Body of pancreas (tissue), 4 donors: Measurements from ENCODE around the gene DHX30.

ENCODE experiments used
- CTCF ChIP-seq, 7 experiments: fragments of 450-650 bp in 4 of 7; fragments of 200-600 bp in 3 of 7; sonication (generic) in 3 of 7; IDR thresholded peaks; one replicate each; pipeline ENCODE4 v1.5.1; 2016 to 2019; ENCODE audit warnings: antibody characterized with exemption in 7 of 7
- POLR2A ChIP-seq, 3 donors: fragments of 450-650 bp; IDR thresholded peaks; one replicate each; pipeline ENCODE4 v1.6.1; 2016; ENCODE audit warnings: antibody characterized with exemption in 3 of 3, mild to moderate bottlenecking in 2 of 3

- TF ChIP-seq CTCF (IDR thresholded peaks at IDR 0.05) = no peak
- TF ChIP-seq POLR2A (IDR thresholded peaks at IDR 0.05) = no peak
Observed at GRCh38 chr3:47855461-47856383, 52.8 kb downstream of the DHX30 start.
